ENCODE results near the gene CTDP1. TPM values are rescaled to one million over a fixed set of nuclear protein-coding genes. Genes with fewer than 3 reads are reported as not detected.

CTDP1 gene
- total and polyA plus RNA-seq, 2 experiments from 2014 or later = 23.3 to 30.2 TPM

GRCh38 chr18:79778291-79778791, 98.7 kb downstream of the CTDP1 start:
- H3K9me3 ChIP-seq (ENCODE audit: low read depth) = no peaks in the 10 kb centered on the region
- H3K36me3 ChIP-seq = no peaks in the 10 kb centered on the region
- DNase-seq (ENCODE audit: low read depth in 1 of 2, low spot score in 1 of 2) = no peak
- TF ChIP-seq CTCF (IDR thresholded peaks at IDR 0.05; ENCODE audit: low read depth, low read length) = no peak
- H3K4me1 ChIP-seq (ENCODE audit: low read depth) = no peaks in the 10 kb centered on the region
- H3K27ac ChIP-seq = no peak overlapping the region
- no peaks in the 10 kb centered on the region for H3K27me3 ChIP-seq
- H3K4me3 ChIP-seq = no peak overlapping the region

- Histone ChIP-seq H3K4me1 (ENCODE audit: low read depth) (no peaks in the 10 kb centered on the region), H3K9me3 (ENCODE audit: low read depth) (no peaks in the 10 kb centered on the region), H3K27me3 (peaks cover 2% of the 10 kb centered on the region), H3K36me3 (no peaks in the 10 kb centered on the region), H3K4me3 (no peak overlapping the region), H3K27ac (no peak overlapping the region)
- no peak for DNase-seq (ENCODE audit: low read depth in 1 of 2, low spot score in 1 of 2)
- TF ChIP-seq CTCF (IDR thresholded peaks at IDR 0.05; ENCODE audit: low read depth, low read length) = no peak
Observed at GRCh38 chr18:79779021-79779699, 99.6 kb downstream of the CTDP1 start.

- Histone ChIP-seq H3K4me1 (ENCODE audit: low read depth) (no peaks in the 10 kb centered on the region), H3K9me3 (ENCODE audit: low read depth) (no peaks in the 10 kb centered on the region), H3K27ac (no peak overlapping the region), H3K4me3 (no peak overlapping the region), H3K27me3 (peaks cover 8% of the 10 kb centered on the region), H3K36me3 (no peaks in the 10 kb centered on the region)
- DNase-seq (ENCODE audit: low read depth in 1 of 2, low spot score in 1 of 2) = no peak
- no peak for TF ChIP-seq CTCF (IDR thresholded peaks at IDR 0.05; ENCODE audit: low read depth, low read length)
Observed at GRCh38 chr18:79779700-79780190, 100.1 kb downstream of the CTDP1 start.

- TF ChIP-seq CTCF (IDR thresholded peaks at IDR 0.05; ENCODE audit: low read depth, low read length) = no peak
- no peak overlapping the region for H3K4me3 ChIP-seq
- no peaks in the 10 kb centered on the region for H3K36me3 ChIP-seq
- H3K9me3 ChIP-seq (ENCODE audit: low read depth) = no peaks in the 10 kb centered on the region
- peaks cover 16% of the 10 kb centered on the region for H3K27me3 ChIP-seq
- H3K27ac ChIP-seq = no peak overlapping the region
- no peaks in the 10 kb centered on the region for H3K4me1 ChIP-seq (ENCODE audit: low read depth)
- no peak for DNase-seq (ENCODE audit: low read depth in 1 of 2, low spot score in 1 of 2)
Observed at GRCh38 chr18:79780547-79780946, 100.9 kb downstream of the CTDP1 start.

GRCh38 chr18:79781331-79781941, 101.8 kb downstream of the CTDP1 start:
- Histone ChIP-seq H3K36me3 (no peaks in the 10 kb centered on the region), H3K4me3 (no peak overlapping the region), H3K27me3 (peaks cover 25% of the 10 kb centered on the region), H3K9me3 (ENCODE audit: low read depth) (no peaks in the 10 kb centered on the region), H3K27ac (no peak overlapping the region), H3K4me1 (ENCODE audit: low read depth) (no peaks in the 10 kb centered on the region)
- TF ChIP-seq CTCF (IDR thresholded peaks at IDR 0.05; ENCODE audit: low read depth, low read length) = no peak
- no peak for DNase-seq (ENCODE audit: low read depth in 1 of 2, low spot score in 1 of 2)
